HUES48 (cell line): ENCODE measurements around the gene DYNC1I1.

ENCODE experiments used
- H3K27ac ChIP-seq: one replicate; pipeline ENCODE4 v1.7.0; 2013; ENCODE audit warnings: low read depth, low read length, inconsistent platforms
- H3K27me3 ChIP-seq: 2 replicates; pipeline ENCODE4 v1.6.1; 2013; ENCODE audit warnings: mild to moderate bottlenecking, low read length; ENCODE audit not compliant: control insufficient read depth, insufficient read depth
- H3K36me3 ChIP-seq: 2 replicates; pipeline ENCODE4 v1.6.1; 2013; ENCODE audit warnings: low read length; ENCODE audit not compliant: control insufficient read depth, insufficient read depth
- H3K4me1 ChIP-seq: 2 replicates; pipeline ENCODE4 v1.6.1; 2013; ENCODE audit warnings: mild to moderate bottlenecking, low read length; ENCODE audit not compliant: control insufficient read depth, insufficient read depth
- H3K4me3 ChIP-seq: 2 replicates; pipeline ENCODE4 v1.5.1; 2013; ENCODE audit warnings: mild to moderate bottlenecking, low read depth, low read length
- H3K9ac ChIP-seq: 2 replicates; pipeline ENCODE4 v1.6.1; 2013; ENCODE audit warnings: mild to moderate bottlenecking, low read depth, low read length, moderate library complexity
- H3K9me3 ChIP-seq: 2 replicates; pipeline ENCODE4 v1.6.1; 2013; ENCODE audit warnings: low read length; ENCODE audit not compliant: control insufficient read depth, insufficient read depth

DYNC1I1 gene

GRCh38 chr7:95910341-95910740, 138.0 kb downstream of the DYNC1I1 start:
- Histone ChIP-seq H3K4me3 (no peak overlapping the region), H3K36me3 (no peaks in the 10 kb centered on the region), H3K27ac (no peak overlapping the region), H3K9ac (no peak overlapping the region), H3K9me3 (no peaks in the 10 kb centered on the region), H3K4me1 (peaks cover 26% of the 10 kb centered on the region), H3K27me3 (no peaks in the 10 kb centered on the region)

DNA sequence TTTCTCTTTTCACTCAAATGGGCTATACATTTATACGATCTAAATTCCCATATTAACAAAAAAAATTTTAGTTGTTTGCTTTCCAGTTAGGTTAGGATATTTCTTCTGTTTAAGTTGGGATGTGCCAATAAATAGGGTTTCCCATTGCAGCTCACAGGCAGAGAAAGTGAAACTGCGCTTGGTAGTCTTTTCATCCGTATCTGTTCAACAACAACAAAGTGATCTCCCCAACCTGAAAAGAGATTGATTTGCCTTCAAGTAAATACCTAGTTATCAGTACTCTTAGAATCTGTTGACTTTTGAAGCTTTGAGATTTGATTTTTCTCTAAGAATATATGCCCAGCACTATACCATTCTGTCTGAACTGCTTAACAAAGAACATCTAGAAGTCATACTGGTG, 143.4 kb downstream of the DYNC1I1 start:
- H3K9ac ChIP-seq = no peak overlapping the region
- H3K9me3 ChIP-seq = no peaks in the 10 kb centered on the region
- no peak overlapping the region for H3K27ac ChIP-seq
- no peaks in the 10 kb centered on the region for H3K4me1 ChIP-seq
- H3K36me3 ChIP-seq = no peaks in the 10 kb centered on the region
- H3K4me3 ChIP-seq = no peak overlapping the region
- no peaks in the 10 kb centered on the region for H3K27me3 ChIP-seq

- no peak overlapping the region for H3K9ac ChIP-seq
These were observed 144.4 kb downstream of the DYNC1I1 start for GRCh38 chr7:95916573-95917297.

GRCh38 chr7:95917634-95918033, 145.3 kb downstream of the DYNC1I1 start:
- no peaks in the 10 kb centered on the region for H3K4me1 ChIP-seq
- H3K9ac ChIP-seq = no peak overlapping the region
- no peaks in the 10 kb centered on the region for H3K27me3 ChIP-seq
- no peak overlapping the region for H3K4me3 ChIP-seq
- H3K36me3 ChIP-seq = no peaks in the 10 kb centered on the region
- no peaks in the 10 kb centered on the region for H3K9me3 ChIP-seq
- H3K27ac ChIP-seq = no peak overlapping the region

More at GRCh38 chr7:95916573-95917297, 144.4 kb downstream of the DYNC1I1 start:
- Histone ChIP-seq H3K27me3 (no peaks in the 10 kb centered on the region), H3K9me3 (no peaks in the 10 kb centered on the region), H3K36me3 (no peaks in the 10 kb centered on the region), H3K4me1 (no peaks in the 10 kb centered on the region), H3K27ac (no peak overlapping the region), H3K4me3 (no peak overlapping the region)

GRCh38 chr7:95919556-95919955, 147.2 kb downstream of the DYNC1I1 start:
- H3K4me1 ChIP-seq = no peaks in the 10 kb centered on the region
- no peaks in the 10 kb centered on the region for H3K27me3 ChIP-seq
- H3K27ac ChIP-seq = no peak overlapping the region
- no peak overlapping the region for H3K4me3 ChIP-seq
- no peaks in the 10 kb centered on the region for H3K36me3 ChIP-seq
- H3K9me3 ChIP-seq = no peaks in the 10 kb centered on the region
- H3K9ac ChIP-seq = no peak overlapping the region

DNA sequence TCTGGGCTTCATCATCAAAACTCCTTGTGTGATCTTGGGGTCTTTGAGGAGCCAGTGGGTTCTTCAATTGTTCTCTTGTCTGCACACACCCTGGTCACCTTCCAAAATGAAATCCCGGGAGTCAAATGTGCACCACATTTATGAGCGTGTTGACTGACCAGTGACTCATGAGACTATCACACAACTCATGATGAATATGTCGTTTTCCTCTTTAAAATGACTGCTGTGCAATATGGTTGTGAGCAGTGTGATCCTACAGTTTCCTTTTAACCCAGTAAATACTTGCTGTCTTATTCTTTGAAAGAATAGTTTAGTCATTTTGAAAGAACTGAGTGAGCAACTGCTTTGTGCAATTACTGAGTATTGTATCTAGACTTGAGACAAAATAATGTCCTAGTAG, 149.2 kb downstream of the DYNC1I1 start:
- H3K27ac ChIP-seq = no peak overlapping the region
- H3K4me3 ChIP-seq = no peak overlapping the region

DNA sequence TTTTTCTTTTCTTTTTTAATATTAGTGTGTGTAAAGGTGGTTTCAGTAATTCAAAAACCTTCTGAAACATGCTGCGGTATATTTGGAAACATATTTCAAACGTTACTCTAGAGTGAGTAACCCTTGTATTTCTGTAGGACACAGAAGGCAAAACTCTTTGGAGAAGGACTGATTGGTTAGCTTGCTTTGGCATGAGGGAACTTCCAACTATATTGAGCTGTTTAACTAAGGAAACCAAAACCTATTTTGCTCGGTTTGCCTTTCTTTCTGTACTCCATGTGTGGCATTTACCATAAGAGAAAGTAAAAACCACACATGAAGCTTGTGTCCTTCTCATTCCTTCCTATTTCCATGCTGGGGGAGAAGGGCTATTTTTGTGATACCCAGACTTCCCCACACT, 149.8 kb downstream of the DYNC1I1 start:
- Histone ChIP-seq H3K27me3 (no peaks in the 10 kb centered on the region), H3K4me3 (no peak overlapping the region), H3K27ac (no peak overlapping the region), H3K9ac (no peak overlapping the region), H3K36me3 (no peaks in the 10 kb centered on the region), H3K9me3 (no peaks in the 10 kb centered on the region), H3K4me1 (no peaks in the 10 kb centered on the region)

More for the DNA sequence above, 149.2 kb downstream of the DYNC1I1 start:
- Histone ChIP-seq H3K36me3 (no peaks in the 10 kb centered on the region), H3K9ac (no peak overlapping the region), H3K9me3 (no peaks in the 10 kb centered on the region), H3K27me3 (no peaks in the 10 kb centered on the region), H3K4me1 (no peaks in the 10 kb centered on the region)

DNA sequence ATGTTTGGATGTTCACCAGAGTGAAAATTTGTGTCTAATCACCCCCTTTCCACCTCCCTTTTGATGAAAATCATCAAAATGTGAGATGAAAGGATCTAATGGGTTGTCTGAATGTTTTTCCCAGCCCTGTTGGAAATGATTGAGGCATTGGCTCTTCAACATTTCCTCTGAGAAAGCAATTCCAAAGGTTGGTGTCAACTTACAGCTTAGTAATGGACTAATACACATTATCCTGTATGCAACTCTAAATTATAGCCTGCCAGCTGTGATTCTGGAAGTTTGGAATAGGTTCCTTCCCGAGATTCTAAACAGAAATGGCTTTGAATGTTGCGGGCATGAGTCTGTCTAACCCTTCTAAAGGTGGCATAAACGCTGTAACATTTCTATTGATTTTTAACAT, 152.9 kb downstream of the DYNC1I1 start:
- no peak overlapping the region for H3K27ac ChIP-seq
- H3K9ac ChIP-seq = no peak overlapping the region
- no peak overlapping the region for H3K4me3 ChIP-seq
- H3K36me3 ChIP-seq = no peaks in the 10 kb centered on the region
- H3K9me3 ChIP-seq = no peaks in the 10 kb centered on the region
- no peaks in the 10 kb centered on the region for H3K4me1 ChIP-seq
- no peaks in the 10 kb centered on the region for H3K27me3 ChIP-seq

GRCh38 chr7:95925971-95926370, 153.6 kb downstream of the DYNC1I1 start:
- no peak overlapping the region for H3K4me3 ChIP-seq
- no peaks in the 10 kb centered on the region for H3K27me3 ChIP-seq
- no peaks in the 10 kb centered on the region for H3K4me1 ChIP-seq
- H3K9me3 ChIP-seq = no peaks in the 10 kb centered on the region
- H3K27ac ChIP-seq = no peak overlapping the region
- no peak overlapping the region for H3K9ac ChIP-seq
- H3K36me3 ChIP-seq = no peaks in the 10 kb centered on the region

GRCh38 chr7:95927756-95928155, 155.4 kb downstream of the DYNC1I1 start:
- Histone ChIP-seq H3K4me1 (no peaks in the 10 kb centered on the region), H3K27ac (no peak overlapping the region)

GRCh38 chr7:95929710-95930280, 157.4 kb downstream of the DYNC1I1 start:
- no peaks in the 10 kb centered on the region for H3K4me1 ChIP-seq
- no peaks in the 10 kb centered on the region for H3K27me3 ChIP-seq
- no peaks in the 10 kb centered on the region for H3K36me3 ChIP-seq
- H3K4me3 ChIP-seq = no peak overlapping the region
- H3K9ac ChIP-seq = no peak overlapping the region
- no peak overlapping the region for H3K27ac ChIP-seq
- no peaks in the 10 kb centered on the region for H3K9me3 ChIP-seq

More at GRCh38 chr7:95927756-95928155, 155.4 kb downstream of the DYNC1I1 start:
- Histone ChIP-seq H3K9me3 (no peaks in the 10 kb centered on the region), H3K4me3 (no peak overlapping the region), H3K36me3 (no peaks in the 10 kb centered on the region), H3K9ac (no peak overlapping the region), H3K27me3 (no peaks in the 10 kb centered on the region)
